ENCODE data around the gene B3GAT2.

B3GAT2 gene

GRCh38 chr6:70841112-70841511, 115.7 kb downstream of the B3GAT2 start:
- DNase-seq, result peak; percentile 41

- peak; percentile 63 for DNase-seq
Observed at GRCh38 chr6:70839286-70840266, 117.3 kb downstream of the B3GAT2 start.

GRCh38 chr6:70838907-70839285, 118.0 kb downstream of the B3GAT2 start:
- DNase-seq, result peak; percentile 65

GRCh38 chr6:70834520-70834919, 122.3 kb downstream of the B3GAT2 start:
- DNase-seq, result no peak

- DNase-seq, result no peak
Observed at GRCh38 chr6:70831427-70831826, 125.4 kb downstream of the B3GAT2 start.

- no peak for DNase-seq
Observed at GRCh38 chr6:70823651-70824050, 133.2 kb downstream of the B3GAT2 start.

GRCh38 chr6:70821751-70822150, 135.1 kb downstream of the B3GAT2 start:
- DNase-seq, result no peak

GRCh38 chr6:70820778-70821177, 136.1 kb downstream of the B3GAT2 start:
- DNase-seq, result no peak

- no peak for DNase-seq
Observed at GRCh38 chr6:70819646-70820045, 137.2 kb downstream of the B3GAT2 start.

- DNase-seq, result no peak
Observed at GRCh38 chr6:70813885-70814284, 143.0 kb downstream of the B3GAT2 start.

GRCh38 chr6:70811788-70812187, 145.1 kb downstream of the B3GAT2 start:
- peak; percentile 13 for DNase-seq

All from NCI-H69 (cell line).